HUES64 (cell line): ENCODE measurements around the gene CREBBP. TPM values are rescaled to one million over a fixed set of nuclear protein-coding genes. Genes with fewer than 3 reads are reported as not detected.
"Not testable (repeated sequence)": the region's sequence is repeated elsewhere in the genome, so short reads cannot be mapped to it uniquely, and the experiment has no call there.

Source experiments
- H3K27ac ChIP-seq: 2 replicates; pipeline ENCODE4 v1.7.0; 2013; ENCODE audit warnings: low read depth, low read length, inconsistent platforms
- H3K27me3 ChIP-seq: 2 replicates; pipeline ENCODE4 v1.6.1; 2013; ENCODE audit warnings: mild to moderate bottlenecking, low read length; ENCODE audit not compliant: insufficient read depth
- H3K36me3 ChIP-seq: 2 replicates; pipeline ENCODE4 v1.6.1; 2013; ENCODE audit warnings: mild to moderate bottlenecking, low read length; ENCODE audit not compliant: insufficient read depth
- H3K4me1 ChIP-seq: 2 replicates; pipeline ENCODE4 v1.6.1; 2013; ENCODE audit warnings: mild to moderate bottlenecking, low read length, moderate library complexity; ENCODE audit not compliant: insufficient read depth
- H3K4me3 ChIP-seq: 2 replicates; pipeline ENCODE4 v1.5.1; 2013; ENCODE audit warnings: mild to moderate bottlenecking, low read length, moderate library complexity
- H3K9ac ChIP-seq: 2 replicates; pipeline ENCODE4 v1.6.1; 2013; ENCODE audit warnings: mild to moderate bottlenecking, low read depth, low read length
- H3K9me3 ChIP-seq: 2 replicates; pipeline ENCODE4 v1.6.1; 2013; ENCODE audit warnings: low read depth, low read length; ENCODE audit not compliant: insufficient read depth
- WGBS: fragments of 150-250, 120-280 bp; methylation state at CpG from one replicate; pipeline ENCODE4 v1.1.7; 2013; ENCODE audit warnings: missing lambda C conversion rate; 5-methylcytosine and 5-hydroxymethylcytosine counted together
- polyA plus RNA-seq, 2 experiments: library from polyadenylated mRNA; stranded (reverse); fragments of 50-300 nt; gene quantifications; one replicate each; pipeline ENCODE4 v1.2.3, GENCODE V29; 2013

Gene CREBBP
- 29.1 TPM for polyA plus RNA-seq (2013, experiment 1 of 2)
- polyA plus RNA-seq (2013, experiment 2 of 2): 27.1 TPM

- H3K4me1 ChIP-seq: peaks cover 12% of the 10 kb centered on the region
These were observed at the start of gene CREBBP for GRCh38 chr16:3880623-3881498. Gene CREBBP (minus strand): TSS chr16:3880713. CDS start chr16:3879916, 797 bp downstream.

DNA sequence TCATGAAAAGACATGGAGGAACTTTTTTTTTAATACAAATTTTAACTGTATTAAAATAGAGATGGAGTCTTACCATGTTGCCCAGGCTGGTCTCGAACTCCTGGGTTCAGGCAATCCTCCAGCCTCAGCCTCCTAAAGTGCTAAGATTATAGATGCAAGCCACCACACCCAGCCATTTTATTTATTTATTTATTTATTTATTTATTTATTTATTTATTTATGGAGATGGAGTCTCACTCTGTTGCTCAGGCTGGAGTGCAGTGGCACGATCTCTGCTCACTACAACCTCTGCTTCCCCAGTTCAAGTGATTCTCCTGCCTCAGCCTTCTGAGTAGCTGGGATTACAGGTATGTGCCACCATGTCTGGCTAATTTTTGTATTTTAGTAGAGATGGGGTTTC is 46.6 kb upstream of the CREBBP start:
- not testable (repeated sequence) for H3K9me3 ChIP-seq, H3K36me3 ChIP-seq, H3K27me3 ChIP-seq, H3K4me1 ChIP-seq, H3K27ac ChIP-seq, H3K4me3 ChIP-seq, H3K9ac ChIP-seq
- WGBS: 100% methylated on average over 1 of the region's 2 CpGs

More at GRCh38 chr16:3880623-3881498, at the start of gene CREBBP:
- WGBS: 6% methylated on average over 93 of the region's 96 CpGs
- Histone ChIP-seq H3K36me3 (peaks cover 3% of the 10 kb centered on the region; the same call in 1 of the 2 replicates), H3K27ac (peak within 1 kb of the TSS; percentile 77), H3K9ac (peak within 1 kb of the TSS; percentile 96), H3K4me3 (peak within 1 kb of the TSS; percentile 91), H3K27me3 (no peaks in the 10 kb centered on the region; the same call in 1 of the 2 replicates), H3K9me3 (no peaks in the 10 kb centered on the region)

GRCh38 chr16:3924763-3925162 is 44.2 kb upstream of the CREBBP start:
- H3K27me3 ChIP-seq: no peaks in the 10 kb centered on the region
- no peak overlapping the region for H3K4me3 ChIP-seq
- no peaks in the 10 kb centered on the region for H3K36me3 ChIP-seq
- H3K27ac ChIP-seq: no peak overlapping the region
- no peaks in the 10 kb centered on the region for H3K4me1 ChIP-seq
- H3K9me3 ChIP-seq: peaks cover under 1% of the 10 kb centered on the region; the same call in 1 of the 2 replicates
- H3K9ac ChIP-seq: no peak overlapping the region

GRCh38 chr16:3922241-3922640 is 41.7 kb upstream of the CREBBP start:
- Histone ChIP-seq H3K4me3 (no peak overlapping the region), H3K9me3 (peaks cover 9% of the 10 kb centered on the region; the same call in 1 of the 2 replicates), H3K27me3 (no peaks in the 10 kb centered on the region), H3K36me3 (no peaks in the 10 kb centered on the region), H3K27ac (no peak overlapping the region), H3K4me1 (no peaks in the 10 kb centered on the region), H3K9ac (no peak overlapping the region)
- 77% methylated on average over 13 of the region's 13 CpGs for WGBS

GRCh38 chr16:3920206-3920605 is 39.7 kb upstream of the CREBBP start:
- Histone ChIP-seq H3K27me3 (no peaks in the 10 kb centered on the region), H3K27ac (no peak overlapping the region), H3K4me1 (no peaks in the 10 kb centered on the region), H3K36me3 (no peaks in the 10 kb centered on the region), H3K9ac (no peak overlapping the region), H3K4me3 (no peak overlapping the region), H3K9me3 (peaks cover 15% of the 10 kb centered on the region; the same call in 1 of the 2 replicates)
- 82% methylated on average over 8 of the region's 8 CpGs for WGBS

DNA sequence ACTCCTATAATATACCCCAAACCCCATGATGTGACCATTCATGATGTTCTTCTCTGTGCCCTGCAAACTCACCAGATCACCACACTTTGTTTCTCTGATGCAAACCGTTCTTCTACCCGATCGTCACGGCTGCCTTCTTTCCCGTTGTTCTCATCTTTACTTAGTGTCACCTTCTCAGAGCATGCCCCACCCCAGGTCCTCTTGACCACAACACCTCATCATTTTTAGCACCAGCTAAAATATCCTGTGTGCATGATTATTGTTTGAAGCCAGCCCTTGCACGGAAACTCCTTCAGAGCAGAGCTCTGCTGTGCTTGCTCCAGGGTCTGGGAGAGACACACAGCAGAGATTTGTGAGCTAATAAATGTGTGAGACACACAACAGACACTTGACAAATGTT is 38.9 kb upstream of the CREBBP start:
- Histone ChIP-seq H3K27me3 (no peaks in the 10 kb centered on the region), H3K36me3 (no peaks in the 10 kb centered on the region), H3K4me3 (no peak overlapping the region), H3K9ac (no peak overlapping the region), H3K4me1 (no peaks in the 10 kb centered on the region), H3K27ac (no peak overlapping the region), H3K9me3 (peaks cover 15% of the 10 kb centered on the region; the same call in 1 of the 2 replicates)
- 82% methylated on average over 6 of the region's 6 CpGs for WGBS

DNA sequence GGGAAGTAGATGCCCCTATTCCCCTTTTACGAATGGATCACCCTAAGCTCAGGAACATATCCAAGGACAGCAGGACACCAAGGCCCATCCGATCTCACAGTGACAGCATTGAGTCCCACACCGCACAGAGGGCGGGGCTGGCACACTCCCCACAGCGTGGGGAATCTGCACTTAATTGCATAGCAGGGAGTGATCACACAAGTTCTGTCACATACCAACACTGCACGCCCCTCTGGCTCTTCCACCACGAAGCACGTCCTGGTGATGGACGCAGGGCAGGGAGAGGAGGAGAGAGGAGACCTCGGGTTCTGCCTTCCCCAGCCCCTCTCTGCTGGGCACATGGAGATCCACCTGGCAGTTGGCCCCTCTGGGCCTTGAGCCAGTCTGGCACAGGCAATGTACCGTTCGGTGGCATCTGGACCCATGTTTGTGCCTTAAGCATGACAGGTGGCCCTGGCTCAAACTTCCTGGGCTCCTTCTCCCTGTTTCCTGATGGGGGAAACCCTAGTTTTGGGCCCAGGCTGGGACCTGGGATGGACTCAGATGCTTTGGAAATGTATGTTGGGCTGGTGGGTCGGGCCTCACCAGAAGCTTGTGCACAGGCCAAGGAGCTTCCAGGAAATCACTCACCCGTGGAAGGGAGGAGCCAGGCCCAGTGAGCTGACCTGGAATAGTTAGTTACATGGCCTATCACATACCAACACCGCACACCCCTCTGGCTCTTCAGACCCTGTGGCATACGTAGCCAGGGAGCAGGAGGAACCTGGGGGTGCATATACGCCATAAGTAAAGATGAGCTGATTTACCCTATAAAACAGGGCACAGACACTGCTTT is 35.1 kb upstream of the CREBBP start:
- 92% methylated on average over 17 of the region's 17 CpGs for WGBS
- Histone ChIP-seq H3K4me3 (no peak overlapping the region), H3K9ac (no peak overlapping the region), H3K36me3 (no peaks in the 10 kb centered on the region), H3K27ac (no peak overlapping the region), H3K27me3 (no peaks in the 10 kb centered on the region), H3K9me3 (peaks cover 15% of the 10 kb centered on the region; the same call in 1 of the 2 replicates), H3K4me1 (no peaks in the 10 kb centered on the region)

DNA sequence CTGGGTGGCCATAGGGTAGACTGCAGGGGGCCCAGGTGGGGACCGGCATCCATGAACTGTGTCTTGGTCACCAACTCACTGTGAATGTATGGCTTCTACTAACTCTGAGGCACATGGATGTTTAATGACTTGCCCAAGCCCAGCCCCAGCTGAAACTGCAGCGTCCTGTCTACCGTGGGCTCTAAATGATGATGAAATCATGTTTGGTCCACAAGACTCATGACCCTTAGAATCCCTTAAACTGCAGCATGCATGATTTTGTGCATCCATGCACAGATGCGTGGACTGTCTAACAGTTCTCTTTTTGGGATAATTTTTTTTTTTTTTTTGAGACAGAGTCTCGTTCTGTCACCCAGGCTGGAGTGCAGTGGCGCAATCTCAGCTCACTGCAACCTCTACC is 32.4 kb upstream of the CREBBP start:
- 90% methylated on average over 6 of the region's 6 CpGs for WGBS
- Histone ChIP-seq H3K4me3 (no peak overlapping the region), H3K4me1 (no peaks in the 10 kb centered on the region), H3K9me3 (peaks cover 12% of the 10 kb centered on the region; the same call in 1 of the 2 replicates), H3K27me3 (no peaks in the 10 kb centered on the region), H3K27ac (no peak overlapping the region), H3K9ac (no peak overlapping the region), H3K36me3 (no peaks in the 10 kb centered on the region)

DNA sequence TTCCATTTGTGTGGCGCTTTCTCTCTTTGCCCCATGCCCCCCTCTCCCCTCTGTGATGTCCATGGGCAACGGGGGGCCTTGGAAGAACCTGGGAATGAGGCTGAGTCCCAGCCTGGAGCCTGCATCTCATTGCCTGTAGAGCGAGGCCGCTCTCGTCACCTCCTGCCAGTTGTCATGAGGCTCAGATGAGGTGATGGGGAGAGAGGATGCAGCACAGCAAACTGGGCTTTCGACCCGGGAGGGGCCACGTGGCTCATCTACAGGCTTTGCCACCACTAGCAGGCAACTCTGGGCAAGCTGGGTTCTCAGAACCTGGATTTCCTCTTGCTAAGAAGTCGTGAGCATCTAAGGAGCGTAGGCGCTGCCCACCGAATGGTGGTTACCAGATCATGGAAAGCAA is 31.9 kb upstream of the CREBBP start:
- Histone ChIP-seq H3K9me3 (peaks cover 7% of the 10 kb centered on the region; the same call in 1 of the 2 replicates), H3K4me1 (no peaks in the 10 kb centered on the region), H3K36me3 (no peaks in the 10 kb centered on the region), H3K27ac (no peak overlapping the region), H3K9ac (no peak overlapping the region), H3K4me3 (no peak overlapping the region), H3K27me3 (no peaks in the 10 kb centered on the region)
- WGBS: 92% methylated on average over 12 of the region's 12 CpGs

GRCh38 chr16:3911741-3912140 is 31.2 kb upstream of the CREBBP start:
- H3K36me3 ChIP-seq, H3K4me1 ChIP-seq, H3K27ac ChIP-seq, H3K9me3 ChIP-seq, H3K9ac ChIP-seq, H3K27me3 ChIP-seq, H3K4me3 ChIP-seq: not testable (repeated sequence)
- WGBS: 86% methylated on average over 6 of the region's 6 CpGs
